Activated CD8-positive, alpha-beta T cell treated with anti-CD3 and anti-CD28 coated beads, Interleukin-2, amount 10 ng/mL, durations not matched to agents 7 days and 5 days (primary cell): Measurements from ENCODE around the gene ECE2. TPM values are rescaled to one million over a fixed set of nuclear protein-coding genes. Genes with fewer than 3 reads are reported as not detected.

Experiments
- ATAC-seq: fragments of 150-1000 bp; cut with Tn5 transposase; one replicate; pipeline ENCODE4 v1.10.0; 2021; ENCODE audit warnings: moderate library complexity
- CTCF ChIA-PET: fragments of 350-600 bp; sonication (Branson Sonifier 250); formaldehyde crosslinking; loops from one replicate; lab custom pipeline; 2021; ENCODE audit warnings: antibody characterized with exemption; lab: Charles Lee
- POLR2A ChIA-PET: fragments of 350-600 bp; sonication (Branson Sonifier 250); formaldehyde crosslinking; loops from one replicate; lab custom pipeline; 2021; ENCODE audit warnings: antibody characterized with exemption; lab: Charles Lee
- DNase-seq: peaks from one replicate; pipeline ENCODE4 v3.0.0-alpha.2; 2020
- H3K27ac Mint-ChIP-seq: one replicate; pipeline ENCODE4 v1.8.0; 2021; ENCODE audit warnings: mild to moderate bottlenecking, mixed read lengths
- H3K27me3 Mint-ChIP-seq: one replicate; pipeline ENCODE4 v1.8.0; 2021; ENCODE audit warnings: low read depth, mixed read lengths
- H3K36me3 Mint-ChIP-seq: one replicate; pipeline ENCODE4 v1.8.0; 2021; ENCODE audit warnings: low read depth, mixed read lengths
- H3K4me1 Mint-ChIP-seq: one replicate; pipeline ENCODE4 v1.8.0; 2021; ENCODE audit warnings: low read depth, mixed read lengths
- H3K4me3 Mint-ChIP-seq: one replicate; pipeline ENCODE4 v1.8.0; 2021; ENCODE audit warnings: mild to moderate bottlenecking, mixed read lengths
- H3K9me3 Mint-ChIP-seq: one replicate; pipeline ENCODE4 v1.8.0; 2022; ENCODE audit warnings: mixed read lengths; ENCODE audit not compliant: insufficient read depth
- total RNA-seq, 2 experiments: library from RNA; stranded (reverse); gene quantifications; one replicate each; pipeline ENCODE4 v1.2.3, GENCODE V29; 2021

Gene ECE2
- total RNA-seq, 2 experiments from 2014 or later, result not detected

- Mint-ChIP-seq H3K4me1 (peaks cover 8% of the 10 kb centered on the region), H3K9me3 (no peaks in the 10 kb centered on the region), H3K27me3 (no peaks in the 10 kb centered on the region), H3K27ac (no peak overlapping the region), H3K4me3 (no peak overlapping the region), H3K36me3 (peaks cover 80% of the 10 kb centered on the region)
- ATAC-seq (peak; percentile 59), DNase-seq (no peak)
- ChIA-PET POLR2A (interaction anchor here (1.1 kb wide), 1 partner anchor 10 kb away, joined by 6 read pairs; no protein-coding TSS in a partner anchor), CTCF (interaction anchor here (0.8 to 1.8 kb wide), 5 partner anchors 8 to 66 kb away, joined by 3 to 6 read pairs (median 4); no protein-coding TSS in a partner anchor)
Measured at GRCh38 chr3:184305577-184305976, 29.8 kb downstream of the ECE2 start.

- H3K27ac Mint-ChIP-seq, result no peak overlapping the region
- POLR2A ChIA-PET, result interaction anchor here (1.1 kb wide), 1 partner anchor 9 kb away, joined by 6 read pairs; no protein-coding TSS in a partner anchor
- no peak for ATAC-seq
Measured at GRCh38 chr3:184306341-184306972, 30.6 kb downstream of the ECE2 start.

DNA sequence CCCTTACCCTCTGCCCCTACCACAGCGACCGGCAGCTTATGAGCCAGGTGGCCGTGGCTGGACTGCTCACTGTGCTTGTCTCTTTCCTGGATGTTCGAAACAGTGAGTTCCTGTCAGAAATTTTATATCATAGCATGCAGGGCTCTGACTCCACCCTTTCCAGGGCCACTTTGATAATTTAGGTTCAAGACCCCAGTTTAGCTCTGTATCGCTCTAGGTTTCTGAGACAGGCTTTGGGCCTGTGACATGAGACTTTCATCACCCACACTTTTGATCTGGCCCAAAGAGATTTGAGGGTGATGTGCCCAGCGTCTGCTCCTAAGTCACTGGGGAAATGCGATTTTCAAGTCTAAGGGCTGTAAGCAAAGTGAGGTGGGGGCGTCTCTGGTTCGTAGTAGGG is 32.1 kb downstream of the ECE2 start:
- H3K27me3 Mint-ChIP-seq, result no peaks in the 10 kb centered on the region
- POLR2A ChIA-PET, result no interaction called here
- no peak for ATAC-seq
- no peaks in the 10 kb centered on the region for H3K9me3 Mint-ChIP-seq
- H3K4me3 Mint-ChIP-seq, result no peak overlapping the region
- peaks cover 61% of the 10 kb centered on the region for H3K36me3 Mint-ChIP-seq
- H3K4me1 Mint-ChIP-seq, result no peaks in the 10 kb centered on the region
- CTCF ChIA-PET, result no interaction called here
- no peak overlapping the region for H3K27ac Mint-ChIP-seq
- DNase-seq, result no peak

More at GRCh38 chr3:184306341-184306972, 30.6 kb downstream of the ECE2 start:
- Mint-ChIP-seq H3K27me3 (no peaks in the 10 kb centered on the region), H3K4me1 (peaks cover 3% of the 10 kb centered on the region), H3K9me3 (no peaks in the 10 kb centered on the region), H3K36me3 (peaks cover 75% of the 10 kb centered on the region), H3K4me3 (no peak overlapping the region)
- DNase-seq, result no peak
- CTCF ChIA-PET, result interaction anchor here (0.8 to 1.8 kb wide), 5 partner anchors 9 to 65 kb away, joined by 3 to 6 read pairs (median 4); no protein-coding TSS in a partner anchor

- POLR2A ChIA-PET, result no interaction called here
- Mint-ChIP-seq H3K27me3 (no peaks in the 10 kb centered on the region), H3K4me3 (no peak overlapping the region), H3K4me1 (no peaks in the 10 kb centered on the region), H3K27ac (no peak overlapping the region), H3K9me3 (no peaks in the 10 kb centered on the region), H3K36me3 (peaks cover 53% of the 10 kb centered on the region)
- CTCF ChIA-PET, result no interaction called here
- ATAC-seq (no peak), DNase-seq (no peak)
Measured at GRCh38 chr3:184308744-184309143, 32.9 kb downstream of the ECE2 start.

- H3K4me3 Mint-ChIP-seq, result no peak overlapping the region
Measured at GRCh38 chr3:184311633-184312032, 35.8 kb downstream of the ECE2 start.

GRCh38 chr3:184314363-184314699 is 38.5 kb downstream of the ECE2 start, which contains the start of gene EIF4G1:
Gene EIF4G1, plus strand, starts transcription at chr3:184314606. Its CDS starts 1,191 bp downstream, at chr3:184315797.
- peaks cover 25% of the 10 kb centered on the region for H3K4me1 Mint-ChIP-seq
- ChIA-PET CTCF (no interaction called here), POLR2A (no interaction called here)
- H3K36me3 Mint-ChIP-seq, result peaks cover 33% of the 10 kb centered on the region
- ATAC-seq (peak; percentile 87), DNase-seq (peak; percentile 94)
- peak within 1 kb of the TSS; percentile 85 for H3K4me3 Mint-ChIP-seq
- H3K27me3 Mint-ChIP-seq, result no peaks in the 10 kb centered on the region
- no peaks in the 10 kb centered on the region for H3K9me3 Mint-ChIP-seq
- peak within 1 kb of the TSS; percentile 94 for H3K27ac Mint-ChIP-seq

More at GRCh38 chr3:184311633-184312032, 35.8 kb downstream of the ECE2 start:
- ATAC-seq (no peak), DNase-seq (no peak)
- Mint-ChIP-seq H3K9me3 (no peaks in the 10 kb centered on the region), H3K27ac (no peak overlapping the region), H3K27me3 (no peaks in the 10 kb centered on the region), H3K36me3 (peaks cover 38% of the 10 kb centered on the region), H3K4me1 (peaks cover 5% of the 10 kb centered on the region)
- CTCF ChIA-PET, result interaction anchor here (1.4 kb wide), 1 partner anchor 9 kb away, joined by 6 read pairs; no protein-coding TSS in a partner anchor
- POLR2A ChIA-PET, result no interaction called here

DNA sequence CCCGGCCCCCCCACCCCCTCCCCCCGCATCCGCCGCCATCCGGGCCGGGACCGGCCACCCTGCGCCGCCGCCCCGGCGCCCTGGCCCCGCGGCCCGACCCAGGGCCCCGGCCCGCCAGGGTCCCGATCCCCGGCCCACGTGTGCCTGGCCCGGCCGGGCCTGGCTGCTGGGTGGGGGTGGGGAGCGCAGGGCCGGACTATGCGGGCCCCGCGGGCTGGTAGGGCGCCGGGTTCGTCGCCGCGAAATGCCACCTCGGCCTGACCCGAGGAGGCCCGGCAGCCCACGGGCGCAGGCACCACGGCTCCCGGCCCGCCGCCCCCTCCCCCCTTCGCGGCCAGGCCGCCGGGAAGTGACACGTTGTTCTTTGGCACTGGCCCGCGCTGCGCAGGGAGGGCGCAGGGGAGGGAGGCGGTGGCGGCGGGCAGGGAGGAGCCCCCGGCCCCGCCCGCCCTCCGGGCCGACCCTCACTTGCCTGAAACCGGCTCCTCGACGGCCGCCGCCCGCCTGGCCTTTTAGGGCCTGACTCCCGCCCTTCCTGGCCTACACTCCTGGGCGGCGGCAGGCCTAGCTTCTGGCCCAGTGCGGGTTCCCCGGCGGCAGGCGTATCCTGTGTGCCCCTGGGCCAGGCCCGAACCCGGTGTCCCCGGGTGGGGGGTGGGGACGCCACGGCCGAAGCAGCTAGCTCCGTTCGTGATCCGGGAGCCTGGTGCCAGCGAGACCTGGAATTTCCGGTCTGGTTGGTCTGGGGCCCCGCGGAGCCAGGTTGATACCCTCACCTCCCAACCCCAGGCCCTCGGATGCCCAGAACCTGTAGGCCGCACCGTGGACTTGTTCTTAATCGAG is 39.1 kb downstream of the ECE2 start:
- no peaks in the 10 kb centered on the region for H3K9me3 Mint-ChIP-seq
- POLR2A ChIA-PET, result interaction anchor here (0.6 to 2.3 kb wide), 5 partner anchors 9 to 48 kb away, joined by 3 to 6 read pairs (median 6); partner anchors contain the start of gene FAM131A
- peak overlapping the region; percentile 85 for H3K4me3 Mint-ChIP-seq
- CTCF ChIA-PET, result no interaction called here
- peaks cover 28% of the 10 kb centered on the region for H3K4me1 Mint-ChIP-seq
- H3K36me3 Mint-ChIP-seq, result peaks cover 35% of the 10 kb centered on the region
- ATAC-seq (peak; percentile 54), DNase-seq (peak; percentile 69)
- H3K27me3 Mint-ChIP-seq, result no peaks in the 10 kb centered on the region
- peak overlapping the region; percentile 94 for H3K27ac Mint-ChIP-seq

GRCh38 chr3:184315543-184315867 is 39.7 kb downstream of the ECE2 start:
- H3K36me3 Mint-ChIP-seq, result peaks cover 35% of the 10 kb centered on the region
- H3K9me3 Mint-ChIP-seq, result no peaks in the 10 kb centered on the region
- H3K27me3 Mint-ChIP-seq, result no peaks in the 10 kb centered on the region
- H3K4me3 Mint-ChIP-seq, result peak overlapping the region; percentile 85
- DNase-seq, result peak; percentile 39
- peaks cover 28% of the 10 kb centered on the region for H3K4me1 Mint-ChIP-seq
- peak overlapping the region; percentile 94 for H3K27ac Mint-ChIP-seq
- ChIA-PET CTCF (interaction anchor here (0.9 to 1.3 kb wide), 2 partner anchors 10 to 15 kb away, joined by 3 to 4 read pairs; no protein-coding TSS in a partner anchor), POLR2A (interaction anchor here (0.6 to 2.3 kb wide), 6 partner anchors 10 to 47 kb away, joined by 3 to 6 read pairs (median 5); partner anchors contain the start of gene FAM131A)
- peak; percentile 2 for ATAC-seq

DNA sequence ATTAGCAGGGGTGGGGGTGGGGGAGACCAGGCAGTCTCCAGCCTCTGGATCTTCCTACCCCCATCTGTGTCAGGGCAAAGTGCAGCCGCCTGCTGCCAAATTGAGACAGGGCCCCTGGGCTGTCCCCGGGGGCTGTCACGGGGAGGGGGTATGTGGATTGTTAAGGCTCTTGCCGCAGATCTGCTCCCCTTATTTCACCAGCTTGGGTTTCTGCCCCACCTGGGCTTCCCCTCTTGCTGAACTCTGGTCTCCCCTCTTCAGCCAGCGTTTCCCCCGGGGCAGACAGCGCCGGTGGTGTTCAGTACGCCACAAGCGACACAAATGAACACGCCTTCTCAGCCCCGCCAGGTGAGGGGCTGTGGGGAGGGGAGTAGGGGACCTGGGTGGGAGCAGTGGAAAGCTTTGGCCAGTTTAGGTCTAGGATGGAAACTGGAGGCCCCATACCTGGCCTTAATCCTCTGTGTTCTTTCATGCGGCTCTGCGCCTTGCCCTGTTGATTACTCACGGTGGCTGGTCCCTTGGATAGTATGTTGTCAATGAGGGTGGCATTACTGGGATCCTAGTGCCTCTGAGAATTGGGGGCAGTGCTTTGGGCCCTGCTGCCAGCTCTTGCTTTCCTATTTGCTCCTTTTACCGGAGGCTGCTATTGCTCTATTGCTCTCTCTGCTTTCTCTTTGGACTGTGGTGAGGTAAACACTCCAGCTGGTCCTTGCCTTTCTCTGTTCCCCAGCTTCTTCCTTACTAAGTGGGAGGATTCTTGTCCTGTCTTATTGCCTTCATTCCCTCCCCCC is 40.2 kb downstream of the ECE2 start:
- H3K27ac Mint-ChIP-seq, result peak overlapping the region; percentile 94
- H3K4me3 Mint-ChIP-seq, result peak overlapping the region; percentile 85
- H3K9me3 Mint-ChIP-seq, result no peaks in the 10 kb centered on the region
- ChIA-PET CTCF (interaction anchor here (0.9 to 1.3 kb wide), 2 partner anchors 11 to 16 kb away, joined by 3 to 4 read pairs; no protein-coding TSS in a partner anchor), POLR2A (interaction anchor here (0.9 to 2.3 kb wide), 6 partner anchors 10 to 47 kb away, joined by 3 to 6 read pairs (median 4); partner anchors contain the start of gene FAM131A)
- H3K36me3 Mint-ChIP-seq, result peaks cover 40% of the 10 kb centered on the region
- no peaks in the 10 kb centered on the region for H3K27me3 Mint-ChIP-seq
- peaks cover 28% of the 10 kb centered on the region for H3K4me1 Mint-ChIP-seq
- ATAC-seq (no peak), DNase-seq (no peak)

DNA sequence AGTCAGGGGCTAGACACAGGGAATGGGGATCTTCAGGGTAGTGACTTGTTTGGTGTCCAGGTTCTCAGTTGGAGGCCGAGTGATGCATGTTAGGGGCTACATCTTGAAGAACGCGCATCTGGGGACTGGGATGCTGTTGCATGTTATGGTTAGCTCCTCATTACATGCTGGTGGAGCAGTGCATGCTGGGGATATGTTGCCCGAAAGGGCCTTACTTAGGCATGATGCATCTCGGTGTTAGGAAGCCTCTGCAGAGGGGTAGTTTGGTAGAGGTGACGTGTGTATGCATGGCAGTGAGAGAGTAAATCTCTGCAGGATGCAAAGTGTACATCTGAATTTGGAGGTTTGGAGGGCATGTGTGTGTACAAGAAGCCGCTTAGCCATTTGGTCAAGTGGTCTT is 41.0 kb downstream of the ECE2 start:
- CTCF ChIA-PET, result interaction anchor here (1.3 kb wide), 1 partner anchor 16 kb away, joined by 4 read pairs; no protein-coding TSS in a partner anchor
- Mint-ChIP-seq H3K36me3 (peaks cover 47% of the 10 kb centered on the region), H3K27me3 (no peaks in the 10 kb centered on the region), H3K27ac (peak overlapping the region; percentile 94), H3K9me3 (no peaks in the 10 kb centered on the region), H3K4me1 (peaks cover 28% of the 10 kb centered on the region), H3K4me3 (peak overlapping the region; percentile 85)
- DNase-seq, result no peak
- POLR2A ChIA-PET, result interaction anchor here (0.9 to 2.3 kb wide), 2 partner anchors 13 to 16 kb away, joined by 3 to 6 read pairs; no protein-coding TSS in a partner anchor
- no peak for ATAC-seq

DNA sequence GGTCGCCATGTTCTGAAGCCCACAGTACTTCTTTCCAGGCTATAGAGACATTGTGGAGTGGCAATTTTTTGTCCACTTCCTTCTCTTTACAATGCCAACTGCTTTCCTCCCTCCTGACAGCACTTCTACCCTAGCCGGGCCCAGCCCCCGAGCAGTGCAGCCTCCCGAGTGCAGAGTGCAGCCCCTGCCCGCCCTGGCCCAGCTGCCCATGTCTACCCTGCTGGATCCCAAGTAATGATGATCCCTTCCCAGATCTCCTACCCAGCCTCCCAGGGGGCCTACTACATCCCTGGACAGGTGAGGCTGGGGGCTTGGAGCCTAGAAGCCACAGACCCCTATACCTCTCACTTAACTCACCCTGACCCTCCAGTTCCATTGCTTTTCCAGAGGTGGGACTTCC is 41.4 kb downstream of the ECE2 start:
- ChIA-PET CTCF (no interaction called here), POLR2A (no interaction called here)
- peaks cover 50% of the 10 kb centered on the region for H3K36me3 Mint-ChIP-seq
- no peak overlapping the region for H3K4me3 Mint-ChIP-seq
- no peaks in the 10 kb centered on the region for H3K27me3 Mint-ChIP-seq
- no peaks in the 10 kb centered on the region for H3K9me3 Mint-ChIP-seq
- ATAC-seq, result no peak
- H3K4me1 Mint-ChIP-seq, result peaks cover 28% of the 10 kb centered on the region
- peak overlapping the region; percentile 32 for H3K27ac Mint-ChIP-seq
- no peak for DNase-seq
